Epithelial cell of esophagus (primary cell): ENCODE data around the gene TRMT6.

ENCODE experiments used
- DNase-seq: peaks from one replicate; pipeline ENCODE4 v3.0.0; 2010; ENCODE audit warnings: low read depth
- H3K4me3 ChIP-seq: 2 replicates; pipeline ENCODE4 v1.5.1; 2011; ENCODE audit warnings: mild to moderate bottlenecking, low read length, control low read depth
- CTCF ChIP-seq: IDR thresholded peaks from 2 replicates; pipeline ENCODE4 v1.5.1; 2011; ENCODE audit warnings: low read depth, mild to moderate bottlenecking, low read length, control low read depth, inconsistent platforms; ENCODE audit not compliant: insufficient read depth; ENCODE audit errors: missing control alignments

Gene TRMT6

GRCh38 chr20:5923493-5923892 lies 26.8 kb downstream of the TRMT6 start:
- no peak for TF ChIP-seq CTCF
- no peak overlapping the region for H3K4me3 ChIP-seq
- no peak for DNase-seq

- DNase-seq, result no peak
- no peak for TF ChIP-seq CTCF
- no peak overlapping the region for H3K4me3 ChIP-seq
Measured at GRCh38 chr20:5920581-5920980, 29.8 kb downstream of the TRMT6 start.

GRCh38 chr20:5919626-5920544 lies 30.4 kb downstream of the TRMT6 start:
- H3K4me3 ChIP-seq, result no peak overlapping the region
- no peak for TF ChIP-seq CTCF
- DNase-seq, result peak; percentile 74

- DNase-seq, result peak; percentile 87
- H3K4me3 ChIP-seq, result no peak overlapping the region
Measured at GRCh38 chr20:5918856-5919625, 31.3 kb downstream of the TRMT6 start.

GRCh38 chr20:5914859-5915258 lies 35.5 kb downstream of the TRMT6 start:
- TF ChIP-seq CTCF, result no peak
- DNase-seq, result no peak
- H3K4me3 ChIP-seq, result no peak overlapping the region

More at GRCh38 chr20:5918856-5919625, 31.3 kb downstream of the TRMT6 start:
- TF ChIP-seq CTCF, result no peak

GRCh38 chr20:5913166-5913565 lies 37.2 kb downstream of the TRMT6 start:
- DNase-seq, result no peak
- no peak for TF ChIP-seq CTCF
- H3K4me3 ChIP-seq, result no peak overlapping the region
